ENCODE measurements around the gene MSH2. TPM values are rescaled to one million over a fixed set of nuclear protein-coding genes. Genes with fewer than 3 reads are reported as not detected.

Gene MSH2
- total and polyA plus RNA-seq, 2 of the 13 experiments (the other 11 are each of a cell fraction or from before 2014, with no cell fraction given) = 19.9 to 76.3 TPM

GRCh38 chr2:47486841-47487497 lies 84.0 kb downstream of the MSH2 start (continued):
- TF ChIP-seq ZNF609 (CRISPR knock-in tag; IDR thresholded peaks at IDR 0.05; ENCODE audit: borderline replicate concordance) (no peak), SP2 (CRISPR knock-in tag; IDR thresholded peaks at IDR 0.05) (no peak), DMTF1 (CRISPR knock-in tag; IDR thresholded peaks at IDR 0.05) (no peak), POGZ (CRISPR knock-in tag; IDR thresholded peaks at IDR 0.05) (no peak), ZIK1 (CRISPR knock-in tag; IDR thresholded peaks at IDR 0.05; ENCODE audit: borderline replicate concordance, low read depth) (no peak), NRL (CRISPR knock-in tag; IDR thresholded peaks at IDR 0.05; ENCODE audit: borderline replicate concordance) (no peak), REL (CRISPR knock-in tag; conservative IDR thresholded peaks at IDR 0.05) (no peak)
